GM19238 (cell line): Measurements from ENCODE around the gene GSN.
"Not testable (repeated sequence)": the region's sequence is repeated elsewhere in the genome, so short reads cannot be mapped to it uniquely, and the experiment has no call there.

ENCODE experiments used
- DNase-seq: peaks from one replicate; pipeline ENCODE4 v3.0.0; 2011; ENCODE audit warnings: low spot score; ENCODE audit not compliant: insufficient read length

GSN gene

DNA sequence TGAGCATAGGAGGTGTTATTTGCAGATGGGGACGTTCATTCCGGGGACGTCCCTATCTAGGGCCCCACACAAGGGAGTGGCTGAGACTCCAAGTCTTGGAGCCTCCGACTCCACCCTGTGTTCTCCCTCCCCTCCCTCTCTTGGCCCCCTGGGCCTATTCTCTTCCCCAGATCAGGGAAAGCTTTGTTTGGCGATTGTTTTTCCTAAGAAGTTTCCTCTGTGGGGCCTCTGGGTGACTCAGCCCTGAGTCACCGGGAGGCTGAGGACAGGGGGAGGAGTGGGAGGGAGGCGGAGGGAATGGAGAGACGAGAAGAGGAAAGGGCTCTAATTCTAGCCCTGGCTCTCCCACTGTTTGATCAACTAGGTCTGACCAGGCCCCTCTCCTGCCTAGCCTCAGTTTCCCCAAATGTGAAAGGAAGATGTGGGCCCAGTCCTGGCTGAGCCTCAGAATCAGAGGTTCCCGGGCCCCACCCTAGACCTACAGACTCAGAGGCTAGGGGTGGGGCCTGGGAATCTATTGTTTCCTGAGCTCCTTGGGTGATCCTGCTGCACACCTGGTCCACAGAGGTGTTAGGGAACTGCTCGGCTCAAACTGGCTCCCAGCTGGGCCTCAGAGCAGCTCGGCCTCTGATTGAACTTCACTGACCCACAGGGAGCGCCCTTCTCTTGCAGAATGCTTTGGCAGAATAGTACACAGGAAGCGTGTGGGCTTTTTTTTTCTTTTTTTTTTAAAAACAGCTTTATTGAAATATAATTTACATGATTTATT, 19.2 kb downstream of the GSN start:
- no peak for DNase-seq

DNA sequence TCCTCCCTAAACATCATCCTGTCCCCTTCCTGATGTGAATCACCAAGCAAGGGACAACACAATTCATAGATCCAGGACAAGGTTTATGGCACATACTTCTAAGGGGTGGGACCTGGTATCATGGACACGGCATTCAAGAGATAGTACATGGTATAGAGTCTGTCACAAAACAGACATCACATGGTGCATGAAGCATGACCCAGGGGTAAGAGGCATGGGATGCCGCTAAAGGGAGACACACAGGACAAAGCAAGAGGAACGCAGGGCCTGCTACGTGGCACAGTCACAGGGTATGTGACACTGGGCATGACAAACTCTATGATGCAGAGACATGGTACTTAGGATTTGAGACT, 20.7 kb downstream of the GSN start:
- DNase-seq: no peak

DNA sequence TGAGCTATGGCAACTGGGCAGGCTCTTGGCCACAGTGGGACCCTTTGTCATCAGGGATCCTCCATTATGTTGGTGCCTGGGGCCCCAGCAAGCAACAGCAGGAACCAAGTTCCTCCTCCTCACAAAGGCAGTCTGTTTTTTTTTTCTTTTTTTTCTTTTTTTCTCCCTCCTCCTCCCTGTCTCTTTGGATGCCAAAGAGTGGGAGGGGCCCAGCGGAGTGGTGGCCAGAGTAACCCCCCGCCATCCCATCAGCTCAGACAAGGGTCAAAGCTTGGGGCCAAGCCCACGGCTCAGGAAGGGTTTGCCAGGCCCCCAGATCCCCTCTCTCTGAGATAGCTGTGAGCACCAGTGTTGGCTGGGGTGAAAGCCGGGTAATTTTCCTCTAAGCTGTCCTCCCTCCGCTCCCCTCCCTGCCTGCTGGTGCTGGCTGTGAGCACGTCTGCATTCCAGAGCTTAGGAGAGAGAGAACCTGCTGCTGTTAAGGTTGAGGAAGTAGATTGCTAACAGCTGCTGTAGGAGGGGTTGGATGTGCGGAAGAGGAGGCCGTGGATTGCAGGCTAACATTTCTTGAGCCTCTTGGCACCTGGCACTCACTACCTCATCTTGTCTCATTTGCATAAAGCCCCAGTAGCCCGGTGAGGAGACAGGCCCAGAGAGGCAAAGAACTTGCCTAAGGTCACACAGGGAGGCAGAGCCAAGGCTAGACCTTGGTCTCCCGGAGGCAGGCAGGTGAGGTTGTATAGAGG, 21.2 kb downstream of the GSN start:
- DNase-seq: no peak

DNA sequence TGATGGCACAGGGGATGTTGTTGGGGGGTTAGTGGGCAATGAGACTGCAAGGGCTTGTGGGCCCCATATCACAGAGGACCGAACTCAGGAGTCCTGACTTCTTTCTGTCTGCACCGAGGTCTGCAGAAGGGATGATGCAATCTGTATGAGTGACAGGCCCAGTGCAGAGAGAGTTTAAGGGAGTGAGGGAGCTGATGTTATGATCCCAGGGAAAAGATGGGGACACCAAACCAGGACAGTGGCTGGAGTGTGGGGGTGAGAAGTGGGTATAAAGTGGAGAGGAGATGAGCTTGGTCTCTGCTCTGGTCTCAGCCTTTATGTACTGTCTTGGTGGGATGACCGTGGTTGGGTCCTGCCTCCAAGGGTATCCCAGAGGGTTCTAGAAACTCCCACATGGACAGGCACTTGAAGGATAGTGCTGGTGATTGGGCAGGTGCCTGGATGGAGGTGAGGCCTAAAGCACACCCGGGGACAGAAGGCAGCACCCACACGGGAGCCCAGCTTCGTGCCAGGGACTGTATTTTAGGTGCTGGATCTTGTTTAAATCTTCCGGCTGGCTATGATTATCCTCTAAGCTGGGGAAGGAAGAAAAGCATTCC, 21.9 kb downstream of the GSN start:
- no peak for DNase-seq

DNA sequence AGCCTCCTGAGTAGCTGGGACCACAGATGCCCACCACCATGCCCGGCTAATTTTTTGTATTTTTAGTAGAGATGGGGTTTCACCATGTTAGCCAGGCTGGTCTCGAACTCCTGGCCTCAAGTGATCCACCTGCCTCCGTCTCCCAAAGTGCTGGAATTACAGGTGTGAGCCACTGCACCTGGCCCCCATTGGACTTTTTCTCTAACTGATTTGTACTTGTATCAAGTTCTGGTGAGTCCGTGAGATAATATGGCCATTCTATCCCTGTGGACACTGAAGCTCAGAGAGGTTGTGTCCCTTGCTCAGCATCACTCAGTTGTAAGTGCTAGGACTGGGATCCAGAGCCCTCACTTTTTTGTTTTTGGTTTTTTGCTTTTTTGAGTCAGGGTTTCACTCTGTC, 23.6 kb downstream of the GSN start:
- not testable (repeated sequence) for DNase-seq

DNA sequence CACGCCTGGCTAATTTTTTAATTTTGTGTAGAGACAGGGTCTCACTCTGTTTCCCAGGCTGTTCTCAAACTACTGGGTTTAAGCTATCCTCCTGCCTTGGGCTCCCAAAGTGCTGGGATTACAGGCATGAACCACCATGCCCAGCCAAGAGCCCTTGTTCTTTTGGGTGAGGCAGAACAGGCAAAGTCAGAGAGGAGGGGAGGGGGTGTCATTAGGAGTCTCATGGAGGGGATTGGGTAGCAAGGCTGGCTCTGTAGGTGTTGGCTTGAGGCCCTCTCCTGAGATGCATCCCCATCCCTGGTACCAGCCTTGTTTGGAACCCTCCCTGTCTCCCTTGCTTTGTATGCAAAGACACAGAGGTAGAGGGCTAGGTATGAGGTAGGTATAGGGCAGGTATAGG, 24.1 kb downstream of the GSN start:
- DNase-seq: no peak

DNA sequence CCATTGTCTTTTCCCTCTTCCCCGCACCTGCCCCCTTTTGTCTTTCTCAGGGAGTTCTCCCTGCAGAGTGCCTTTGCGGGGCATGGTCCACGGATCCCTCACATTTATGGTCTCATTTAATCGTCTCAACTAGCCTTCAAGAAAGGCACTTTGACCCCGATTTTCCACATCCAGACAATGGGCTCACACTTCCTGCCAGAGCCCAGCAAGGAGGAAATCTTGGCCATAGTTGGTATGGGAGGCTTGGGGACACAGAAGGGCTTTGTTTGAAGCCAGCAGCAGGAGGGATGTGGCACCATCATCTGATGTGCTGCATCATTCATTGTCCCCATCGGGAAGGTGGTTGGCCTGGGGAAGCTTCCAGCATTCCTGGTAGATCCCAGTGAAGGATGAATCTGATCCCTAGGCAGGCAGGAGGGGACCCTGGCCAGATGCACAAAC, 24.9 kb downstream of the GSN start:
- no peak for DNase-seq

DNA sequence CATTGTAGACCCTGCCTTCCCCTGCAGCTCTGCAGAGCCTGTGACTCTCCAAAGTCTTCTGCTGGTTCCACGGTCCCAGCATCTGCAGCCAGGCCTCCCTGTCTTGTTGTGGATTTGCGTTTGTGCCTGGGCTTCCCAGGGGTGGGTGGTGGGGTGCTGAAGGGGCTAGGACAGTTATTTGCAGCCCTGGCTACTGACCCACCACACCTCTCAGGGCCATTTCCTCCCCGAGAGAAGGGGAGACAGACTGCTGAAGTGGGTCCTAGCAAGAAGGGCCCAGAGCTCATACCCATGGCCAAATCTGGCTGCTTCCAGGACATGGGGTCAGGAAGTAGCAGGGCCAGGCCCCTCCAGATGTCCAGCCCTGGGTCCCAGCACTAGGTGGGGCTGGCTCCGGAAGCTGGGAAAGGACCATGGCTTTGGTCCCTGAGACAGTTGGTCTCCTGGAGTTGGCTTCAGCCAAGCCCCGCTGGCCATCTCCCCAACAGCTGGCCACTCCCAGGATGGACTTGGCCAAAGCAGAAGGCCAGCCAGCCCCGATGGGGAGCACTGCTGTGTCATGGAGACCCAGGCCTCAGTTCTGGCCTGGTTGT, 26.3 kb downstream of the GSN start:
- no peak for DNase-seq

DNA sequence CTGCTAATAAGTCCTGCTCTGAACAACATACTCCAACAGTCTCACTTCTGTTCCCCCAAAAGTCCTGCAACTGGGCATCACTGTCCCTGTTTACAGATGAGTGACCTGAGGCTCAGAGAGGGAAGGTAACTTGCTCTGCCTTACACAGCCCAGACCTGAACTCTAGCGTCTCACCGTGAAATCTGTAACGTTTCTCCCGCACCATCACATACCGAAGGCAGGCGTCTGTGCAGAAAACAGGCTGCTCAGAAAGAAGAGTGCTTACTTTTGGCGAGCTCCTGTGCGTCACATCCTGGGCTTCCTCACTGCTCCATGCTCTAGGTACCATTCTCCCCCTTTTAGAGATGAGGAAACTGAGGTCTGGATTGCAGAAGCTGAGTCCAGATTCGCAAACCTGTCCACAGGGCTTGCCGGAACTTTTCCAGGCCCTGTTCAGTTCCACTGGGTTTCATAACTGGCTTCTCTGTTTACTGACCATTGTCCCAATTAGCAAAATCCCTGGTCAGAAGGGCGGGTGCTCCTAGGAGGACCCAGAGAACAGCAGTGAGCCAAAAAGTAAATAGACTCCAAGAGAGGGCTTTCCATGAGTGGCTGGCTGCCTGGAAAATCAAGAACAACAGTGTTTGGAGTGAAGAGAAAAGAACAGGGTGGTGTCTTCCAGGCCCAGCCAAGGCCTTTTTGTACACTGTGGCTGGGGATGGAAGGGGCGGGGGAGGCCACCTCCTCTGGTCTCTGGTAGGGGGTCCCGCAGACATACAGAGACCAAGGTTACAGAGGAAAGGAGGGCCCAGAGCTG, 27.1 kb downstream of the GSN start:
- no peak for DNase-seq

DNA sequence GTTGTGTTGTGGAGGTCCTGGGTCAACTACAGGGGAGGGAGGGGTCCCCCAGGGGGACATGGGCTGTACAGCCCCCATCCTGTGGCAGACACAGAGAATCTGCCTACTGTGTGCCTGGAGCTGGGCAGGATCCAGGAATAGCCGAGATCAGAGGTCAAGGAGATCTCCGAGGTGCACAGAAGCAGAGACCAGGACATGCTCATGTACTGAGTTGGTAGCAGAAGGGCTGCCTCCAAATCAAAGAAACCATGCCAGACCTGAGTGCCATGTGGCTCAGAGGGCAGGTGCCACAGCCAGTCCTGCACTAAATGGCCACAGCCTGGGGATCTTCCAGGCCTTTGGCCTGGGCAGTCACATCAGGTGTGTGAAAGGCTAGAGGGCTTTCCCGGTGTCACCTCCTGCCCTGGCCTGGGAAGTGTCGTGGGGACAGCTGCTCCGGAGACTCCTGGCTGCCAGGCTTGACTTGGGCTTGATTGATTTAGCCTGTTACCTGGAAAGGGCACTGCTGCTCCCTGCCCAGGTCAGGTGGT, 27.8 kb downstream of the GSN start:
- no peak for DNase-seq

DNA sequence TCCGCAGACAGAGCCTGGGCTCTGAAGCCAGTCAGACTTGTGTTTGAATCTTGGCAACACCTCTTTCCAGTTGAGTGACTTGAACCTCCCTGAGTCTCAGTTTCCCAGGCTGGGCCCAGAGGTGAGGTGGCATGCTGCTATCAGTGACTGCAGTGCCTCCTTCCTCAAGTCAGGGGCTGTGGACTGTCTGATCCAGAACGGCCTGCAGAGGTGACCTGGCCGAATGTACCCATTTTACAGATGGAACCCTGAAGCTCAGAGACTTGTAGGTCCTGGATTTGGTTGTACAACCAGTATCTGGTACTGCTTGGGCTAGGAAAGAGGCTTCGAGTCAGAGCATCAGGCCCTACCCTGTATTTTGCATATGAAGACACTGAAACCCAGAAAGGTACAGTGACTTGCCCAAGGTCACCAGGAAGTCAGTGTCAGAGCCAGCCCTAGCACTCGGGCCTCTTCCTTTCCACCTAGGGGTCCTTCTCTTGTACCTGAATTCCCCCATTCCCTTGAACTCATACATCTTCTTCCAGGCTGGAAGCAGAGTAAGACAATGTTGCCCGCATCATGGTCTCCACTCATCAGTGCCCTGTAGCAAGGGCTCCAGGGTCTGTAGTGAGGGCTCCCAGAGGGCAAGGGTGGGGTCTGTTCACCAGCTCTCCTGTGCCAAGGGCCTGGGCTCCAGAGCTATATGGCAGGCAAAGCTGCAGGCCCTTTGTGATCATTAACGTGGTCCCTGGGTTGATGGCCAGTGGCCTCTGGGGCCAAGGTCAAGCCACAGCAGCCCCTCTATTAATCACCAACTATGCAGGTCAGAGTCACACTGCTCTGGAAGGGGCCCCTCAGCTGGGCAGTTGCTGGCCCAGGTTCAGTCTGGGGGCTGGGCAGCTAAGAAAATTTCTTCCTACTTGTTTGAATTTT, 28.5 kb downstream of the GSN start:
- no peak for DNase-seq

DNA sequence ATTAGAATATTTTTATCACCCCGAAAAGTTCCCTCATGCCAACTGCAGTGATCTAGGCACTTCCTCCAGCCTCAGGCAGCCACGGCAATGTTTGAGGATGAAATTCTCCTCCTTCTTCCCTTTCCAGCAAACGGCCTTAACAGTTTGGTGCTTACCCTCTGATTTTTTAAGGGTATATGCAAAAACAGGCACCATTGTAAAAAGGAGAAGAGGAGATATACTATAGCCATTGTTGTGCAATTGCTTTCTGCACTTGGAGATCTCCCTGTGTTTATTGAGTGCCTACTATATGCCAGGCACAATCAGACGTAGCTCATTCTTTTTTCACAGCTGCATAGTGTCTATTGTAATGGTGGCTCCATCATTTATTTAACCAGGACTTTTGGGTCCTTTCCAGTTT, 29.4 kb downstream of the GSN start:
- DNase-seq: no peak

DNA sequence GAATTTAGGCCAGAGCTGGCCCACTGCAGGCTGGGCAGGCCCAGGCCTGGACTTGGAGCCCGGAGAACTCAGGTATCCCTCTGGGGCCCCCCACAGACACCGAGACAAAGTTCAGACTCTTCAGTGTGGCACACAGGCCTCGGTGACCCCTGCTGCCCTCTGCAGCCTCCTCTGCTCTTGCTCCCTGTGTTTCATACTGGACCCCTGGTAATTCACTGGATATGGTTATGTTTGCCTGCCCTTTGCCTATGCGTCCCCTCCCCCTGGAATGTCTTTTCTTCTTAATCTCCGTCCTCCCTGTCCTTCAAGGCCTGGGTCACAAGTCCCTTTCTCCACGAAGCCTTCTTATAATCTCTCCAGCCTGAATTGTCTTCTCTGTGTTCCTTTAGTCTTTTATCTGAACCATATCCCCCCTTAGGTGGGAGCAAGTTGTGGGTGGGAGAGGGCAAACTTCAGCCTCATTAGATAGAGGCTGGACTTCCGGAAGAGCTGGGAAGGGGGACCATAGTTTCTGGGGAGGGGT, 30.1 kb downstream of the GSN start:
- no peak for DNase-seq

DNA sequence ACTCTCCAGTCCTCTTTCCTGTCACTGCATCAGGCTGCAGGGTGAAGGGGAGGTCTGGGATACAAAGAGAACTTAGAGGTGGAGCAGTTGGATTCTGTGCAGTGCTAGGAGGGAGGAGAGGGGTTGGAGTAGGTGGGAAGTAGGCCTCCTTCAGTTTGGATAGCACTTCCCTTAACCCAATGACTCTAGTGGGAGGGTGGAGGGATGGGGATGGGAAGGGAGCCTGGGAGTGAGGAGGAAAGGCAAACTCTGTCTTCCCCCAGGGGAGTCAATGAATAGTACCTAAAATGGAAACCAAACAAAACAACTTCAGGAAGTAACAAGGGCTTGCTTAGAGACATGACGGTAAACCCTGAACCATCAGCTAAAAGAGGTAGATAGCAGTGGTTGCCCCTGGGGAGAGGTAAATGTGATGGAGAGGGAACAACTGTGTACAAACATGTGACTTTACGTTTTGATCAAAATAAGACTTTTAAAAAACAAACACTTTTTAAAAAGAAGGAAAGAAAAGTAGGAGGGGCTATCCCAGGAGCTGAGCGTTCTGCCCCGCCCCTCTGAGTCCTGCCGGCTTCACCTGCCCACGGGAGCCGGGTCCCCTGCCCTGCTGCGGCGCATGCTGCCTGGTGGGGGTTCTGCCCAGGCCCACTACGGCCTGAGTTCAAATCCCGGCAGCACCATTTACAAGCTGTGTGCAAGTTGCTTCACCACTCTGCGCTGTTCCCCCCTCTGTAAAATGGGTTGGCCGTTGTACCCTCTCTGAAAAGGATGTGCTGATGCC, 30.9 kb downstream of the GSN start:
- no peak for DNase-seq

DNA sequence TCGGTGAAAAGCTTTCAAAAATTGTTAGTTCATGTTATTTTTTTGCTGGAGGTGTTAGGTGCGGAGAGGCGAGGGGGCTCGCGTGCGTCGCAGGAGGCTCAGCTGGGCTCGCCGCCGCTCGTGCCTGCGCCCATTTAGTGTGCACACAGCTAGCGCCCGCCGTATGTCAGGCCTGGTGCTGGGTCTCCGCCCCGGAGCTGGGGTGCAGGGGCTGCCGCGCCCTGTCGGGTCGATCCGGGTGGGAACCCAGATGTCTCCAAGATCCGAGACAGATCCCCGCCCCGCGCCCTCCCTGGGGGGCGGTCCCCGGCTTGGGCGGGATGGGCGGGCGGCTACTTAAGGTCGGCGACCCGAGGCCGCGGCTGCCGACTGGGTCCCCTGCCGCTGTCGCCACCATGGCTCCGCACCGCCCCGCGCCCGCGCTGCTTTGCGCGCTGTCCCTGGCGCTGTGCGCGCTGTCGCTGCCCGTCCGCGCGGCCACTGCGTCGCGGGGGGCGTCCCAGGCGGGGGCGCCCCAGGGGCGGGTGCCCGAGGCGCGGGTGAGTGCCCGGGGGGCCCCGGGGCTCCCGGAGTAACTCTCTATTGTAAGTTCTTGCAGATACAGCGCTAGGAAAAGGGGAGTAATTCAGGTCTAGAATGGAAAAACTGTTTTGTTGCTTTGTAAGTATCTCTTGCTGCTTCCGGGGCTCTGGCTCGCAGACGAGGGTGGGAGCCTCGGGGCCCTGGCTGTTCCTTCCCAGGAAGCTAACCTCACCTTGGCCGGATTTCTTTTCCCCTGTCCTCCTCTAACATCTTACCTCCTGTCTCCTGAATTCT, 31.7 kb downstream of the GSN start:
- DNase-seq: peak; percentile 35

DNA sequence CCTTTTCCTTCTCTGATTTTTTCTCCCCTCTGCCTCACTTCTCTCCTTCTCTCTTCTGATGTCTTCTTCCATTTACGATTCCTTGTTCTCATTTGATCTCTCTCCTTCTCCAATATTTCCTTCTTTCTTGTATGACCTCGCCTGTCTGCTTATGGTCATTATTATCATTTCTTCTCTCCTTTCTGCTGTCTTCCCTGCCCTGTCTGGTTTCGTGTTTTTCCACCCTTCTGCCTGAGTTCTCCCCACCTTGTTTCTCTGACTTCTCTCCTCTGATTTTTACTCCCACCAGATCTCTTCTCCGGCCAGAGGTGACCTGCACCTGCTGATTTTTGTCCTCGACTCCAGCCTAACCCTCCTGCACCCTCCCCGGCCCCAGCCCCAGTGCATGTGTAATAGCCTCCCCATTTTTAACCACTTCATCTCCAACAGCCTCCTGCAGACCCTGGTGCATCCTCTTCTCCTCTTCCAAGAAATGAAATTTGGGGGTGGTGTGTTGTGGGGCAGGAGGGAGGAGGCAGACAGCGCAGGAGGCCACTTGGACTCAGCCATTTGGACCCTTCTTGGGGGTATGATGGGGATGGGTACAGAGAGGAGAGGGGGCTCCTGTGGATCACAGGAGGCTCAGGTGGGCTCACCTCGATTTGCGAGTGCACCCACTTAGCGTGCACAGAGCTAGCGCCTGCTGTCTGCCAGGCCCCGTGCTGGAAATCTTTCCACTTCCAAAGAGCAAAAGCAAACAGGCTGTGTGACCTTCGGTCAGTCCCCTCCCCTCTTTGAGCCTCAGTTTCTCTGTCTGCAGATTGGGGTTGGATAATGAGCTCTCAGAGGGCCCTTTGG, 32.5 kb downstream of the GSN start:
- DNase-seq: no peak

DNA sequence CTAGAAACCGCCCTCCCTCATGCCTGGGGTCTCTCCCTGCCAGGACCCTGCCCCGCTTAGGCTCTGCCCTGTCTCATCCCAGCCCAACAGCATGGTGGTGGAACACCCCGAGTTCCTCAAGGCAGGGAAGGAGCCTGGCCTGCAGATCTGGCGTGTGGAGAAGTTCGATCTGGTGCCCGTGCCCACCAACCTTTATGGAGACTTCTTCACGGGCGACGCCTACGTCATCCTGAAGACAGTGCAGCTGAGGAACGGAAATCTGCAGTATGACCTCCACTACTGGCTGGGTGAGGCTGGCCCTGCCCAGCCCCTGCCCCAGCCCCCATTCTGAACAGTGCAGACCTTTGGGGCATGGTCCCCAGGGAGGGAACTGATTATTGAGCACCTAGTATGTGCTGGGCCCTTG, 33.9 kb downstream of the GSN start:
- no peak for DNase-seq
